Esophagus squamous epithelium (tissue), 5 donors: ENCODE measurements around the gene ENOX2. TPM values are rescaled to one million over a fixed set of nuclear protein-coding genes. Genes with fewer than 3 reads are reported as not detected.

Source experiments
- DNase-seq: peaks from one replicate; lab custom pipeline; 2025; lab: John Stamatoyannopoulos, UW
- H3K27ac ChIP-seq, 4 donors: fragments of 200-600 bp; sonication (generic); one replicate each; pipeline ENCODE4 v1.5.1; 2016 to 2019; ENCODE audit warnings: mild to moderate bottlenecking in 1 of 4
- H3K27me3 ChIP-seq, 4 donors: fragments of 200-600 bp; sonication (generic); 1 replicate in 3 of 4; 2 replicates in 1 of 4; pipeline versions ENCODE4 v1.5.1 to v1.6.0; 2017 to 2021; ENCODE audit warnings: antibody characterized with exemption in 1 of 4
- H3K36me3 ChIP-seq, 3 donors: fragments of 200-600 bp; sonication (generic); one replicate each; pipeline ENCODE4 v1.5.1; 2016 to 2019
- H3K4me1 ChIP-seq, 3 donors: fragments of 200-600 bp; sonication (generic); one replicate each; pipeline ENCODE4 v1.5.1; 2017 to 2019
- H3K4me3 ChIP-seq, 4 donors: fragments of 200-600 bp; sonication (generic); 1 replicate in 3 of 4; 2 replicates in 1 of 4; pipeline ENCODE4 v1.5.1; 2016 to 2019; ENCODE audit warnings: mild to moderate bottlenecking in 2 of 4, moderate library complexity in 1 of 4
- H3K9me3 ChIP-seq, 3 donors: fragments of 200-600 bp; sonication (generic); one replicate each; pipeline ENCODE4 v1.5.1; 2016 to 2019
- POLR2A ChIP-seq, 4 donors: fragments of 450-650 bp; IDR thresholded peaks; one replicate each; pipeline ENCODE4 v1.6.1; 2017; ENCODE audit warnings: antibody characterized with exemption in 4 of 4, mild to moderate bottlenecking in 4 of 4, moderate library complexity in 3 of 4
- WGBS, 2 donors: methylation state at CpG; one replicate each; pipeline ENCODE4 v1.1.5; 2018; 5-methylcytosine and 5-hydroxymethylcytosine counted together
- intact Hi-C: fragments of 100-400 bp; cut with DNase I; formaldehyde crosslinking; loops from one replicate; pipeline ENCODE4 v1.15.0; 2022
- total RNA-seq, 4 donors: library from RNA; depleted of rRNA; stranded (reverse); fragments of >200 nt; gene quantifications; one replicate each; pipeline ENCODE4 v1.1.0, GENCODE V29; 2016
- TF ChIP-seq, protein P1 (sequence below), 6 experiments: fragments of 450-650 bp in 4 of 6; fragments of 200-600 bp in 2 of 6; sonication (generic) in 2 of 6; IDR thresholded peaks; one replicate each; pipeline ENCODE4 v1.5.1; 2016 to 2019; ENCODE audit warnings: antibody characterized with exemption in 6 of 6, mild to moderate bottlenecking in 4 of 6, moderate library complexity in 4 of 6
- donor health status: DM: yes; HTN: yes; CAD: no.

ENOX2 gene
- total RNA-seq, 4 donors from 2014 or later, result 5.4 to 13.7 (median 11.4) TPM

DNA sequence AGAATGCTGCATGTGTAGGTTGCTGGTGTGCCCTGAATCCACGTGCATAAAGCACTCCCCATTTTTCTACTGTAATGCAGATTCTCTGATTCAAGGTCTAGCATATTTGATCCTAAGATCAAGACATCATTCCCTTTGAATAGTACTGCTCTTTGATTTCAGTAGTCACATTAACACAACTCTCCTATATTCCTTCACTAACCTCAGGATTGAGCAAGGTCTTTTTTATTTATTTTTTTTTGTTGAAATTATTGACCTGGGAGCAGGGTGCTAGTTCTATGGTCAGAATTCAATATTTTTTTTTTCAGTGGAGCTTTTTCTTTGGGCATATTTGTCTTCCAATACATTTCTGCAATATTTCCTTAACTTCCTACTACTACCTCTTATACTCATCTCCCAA, 255.5 kb downstream of the ENOX2 start:
- no peak for DNase-seq
- Histone ChIP-seq H3K27ac (no peak overlapping the region), H3K4me3 (no peak overlapping the region), H3K4me1 (no peaks in the 10 kb centered on the region), H3K27me3 (no peaks in the 10 kb centered on the region), H3K36me3 (peaks cover 0 to 17% (median 0%) of the 10 kb centered on the region in 3 donors), H3K9me3 (no peaks in the 10 kb centered on the region)
- TF ChIP-seq, protein P1, sequence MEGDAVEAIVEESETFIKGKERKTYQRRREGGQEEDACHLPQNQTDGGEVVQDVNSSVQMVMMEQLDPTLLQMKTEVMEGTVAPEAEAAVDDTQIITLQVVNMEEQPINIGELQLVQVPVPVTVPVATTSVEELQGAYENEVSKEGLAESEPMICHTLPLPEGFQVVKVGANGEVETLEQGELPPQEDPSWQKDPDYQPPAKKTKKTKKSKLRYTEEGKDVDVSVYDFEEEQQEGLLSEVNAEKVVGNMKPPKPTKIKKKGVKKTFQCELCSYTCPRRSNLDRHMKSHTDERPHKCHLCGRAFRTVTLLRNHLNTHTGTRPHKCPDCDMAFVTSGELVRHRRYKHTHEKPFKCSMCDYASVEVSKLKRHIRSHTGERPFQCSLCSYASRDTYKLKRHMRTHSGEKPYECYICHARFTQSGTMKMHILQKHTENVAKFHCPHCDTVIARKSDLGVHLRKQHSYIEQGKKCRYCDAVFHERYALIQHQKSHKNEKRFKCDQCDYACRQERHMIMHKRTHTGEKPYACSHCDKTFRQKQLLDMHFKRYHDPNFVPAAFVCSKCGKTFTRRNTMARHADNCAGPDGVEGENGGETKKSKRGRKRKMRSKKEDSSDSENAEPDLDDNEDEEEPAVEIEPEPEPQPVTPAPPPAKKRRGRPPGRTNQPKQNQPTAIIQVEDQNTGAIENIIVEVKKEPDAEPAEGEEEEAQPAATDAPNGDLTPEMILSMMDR (IDR thresholded peaks at IDR 0.05), result no peak
- no peak for TF ChIP-seq POLR2A (IDR thresholded peaks at IDR 0.05)
- WGBS, 2 donors, result 56 to 64% methylated on average over 1 of the region's 1 CpG
- intact Hi-C loops, result no loop called here

DNA sequence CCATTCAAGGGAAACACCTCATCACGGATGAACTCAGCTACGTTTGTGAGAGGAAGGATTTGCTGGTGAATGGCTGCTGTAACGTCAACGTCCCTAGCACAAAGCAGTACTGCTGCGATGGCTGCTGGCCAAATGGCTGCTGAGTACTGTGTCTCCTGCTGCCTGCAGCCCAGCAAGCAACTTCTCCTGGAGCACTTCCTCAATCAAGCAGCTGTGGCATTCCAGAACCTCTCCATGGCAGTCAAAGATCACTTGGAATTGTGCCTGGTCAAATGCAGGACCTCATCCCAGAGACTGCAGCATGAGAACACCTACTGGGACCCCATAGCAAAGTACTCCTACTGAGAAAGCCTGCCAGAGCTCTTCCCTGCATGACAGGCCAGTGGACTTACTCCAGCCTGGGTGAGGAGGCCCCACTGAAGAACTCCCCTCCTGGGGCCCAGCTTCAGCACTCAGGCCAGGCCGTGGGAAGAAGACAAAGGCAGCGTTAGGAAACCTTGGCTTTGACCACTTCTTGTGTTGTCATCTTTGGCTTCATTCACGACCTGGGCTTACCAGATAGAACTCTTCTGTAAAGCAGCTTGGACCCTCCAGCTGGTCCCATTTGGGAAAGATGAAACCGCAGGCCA, 256.9 kb downstream of the ENOX2 start:
- 46% methylated on average over 3 of the region's 9 CpGs; no CpG with 5 or more reads in 1 of the 2 donors for WGBS, 2 donors
- no peak for DNase-seq
- Histone ChIP-seq H3K4me3 (no peak overlapping the region), H3K27me3 (no peaks in the 10 kb centered on the region), H3K9me3 (no peaks in the 10 kb centered on the region), H3K27ac (no peak overlapping the region), H3K36me3 (peaks cover 0 to 17% (median 0%) of the 10 kb centered on the region in 3 donors), H3K4me1 (no peaks in the 10 kb centered on the region)
- TF ChIP-seq, protein P1 (IDR thresholded peaks at IDR 0.05), result no peak
- no peak for TF ChIP-seq POLR2A (IDR thresholded peaks at IDR 0.05)
- intact Hi-C loops, result no loop called here

DNA sequence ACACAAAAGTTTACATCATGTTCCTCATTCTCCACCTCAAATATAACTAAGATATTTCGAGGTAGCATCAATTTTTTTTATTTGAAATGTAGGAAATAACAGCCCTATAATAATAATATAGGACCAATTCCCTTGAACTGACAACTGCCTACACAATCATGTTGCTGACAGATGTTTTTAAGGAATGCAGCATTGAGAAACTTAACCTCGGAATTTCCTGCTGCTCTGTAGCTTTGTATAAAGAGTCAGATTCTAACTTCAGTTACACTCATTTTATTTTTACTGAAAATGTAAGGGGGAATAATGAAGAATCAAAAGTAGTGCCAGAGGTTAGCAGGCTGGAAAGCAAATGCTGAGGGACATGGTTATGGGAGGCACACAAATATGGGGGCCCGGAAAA, 265.4 kb downstream of the ENOX2 start:
- intact Hi-C loops, result no loop called here
- H3K4me1 ChIP-seq, result no peaks in the 10 kb centered on the region
- 70 to 74% methylated on average over 3 of the region's 3 CpGs for WGBS, 2 donors
- DNase-seq, result no peak
- H3K27me3 ChIP-seq, result no peaks in the 10 kb centered on the region
- H3K9me3 ChIP-seq, result no peaks in the 10 kb centered on the region
- H3K4me3 ChIP-seq, result no peak overlapping the region
- H3K36me3 ChIP-seq, result peaks cover 0 to 8% (median 0%) of the 10 kb centered on the region in 3 donors
- no peak overlapping the region for H3K27ac ChIP-seq
- TF ChIP-seq POLR2A (IDR thresholded peaks at IDR 0.05), result no peak
- TF ChIP-seq, protein P1 (IDR thresholded peaks at IDR 0.05), result no peak

DNA sequence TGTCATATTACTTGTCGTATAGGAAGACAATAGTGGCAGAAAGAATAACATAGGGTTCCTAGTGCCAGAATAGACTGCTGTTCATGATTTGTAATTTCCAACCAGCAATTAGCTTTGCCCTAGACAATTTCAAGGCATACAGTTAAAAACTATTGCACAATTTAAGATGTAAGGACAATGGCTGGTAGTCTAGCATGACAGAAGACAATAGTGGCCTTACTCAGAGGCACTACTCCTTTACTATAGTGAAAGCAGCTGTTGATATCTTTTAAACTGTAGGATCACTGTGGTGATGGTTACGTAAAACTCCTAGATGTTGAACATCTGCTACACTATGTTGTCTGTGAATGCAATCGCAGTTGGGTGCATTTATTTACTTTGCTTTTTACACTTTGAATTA, 266.7 kb downstream of the ENOX2 start:
- no peak overlapping the region for H3K4me3 ChIP-seq
- WGBS, 2 donors, result 84 to 86% methylated on average over 3 of the region's 3 CpGs
- H3K4me1 ChIP-seq, result no peaks in the 10 kb centered on the region
- TF ChIP-seq, protein P1 (IDR thresholded peaks at IDR 0.05), result no peak
- no peak for TF ChIP-seq POLR2A (IDR thresholded peaks at IDR 0.05)
- H3K36me3 ChIP-seq, result peaks cover 0 to 16% (median 0%) of the 10 kb centered on the region in 3 donors
- no peak for DNase-seq
- H3K27ac ChIP-seq, result no peak overlapping the region
- no peaks in the 10 kb centered on the region for H3K9me3 ChIP-seq
- H3K27me3 ChIP-seq, result no peaks in the 10 kb centered on the region
- intact Hi-C loops, result no loop called here

DNA sequence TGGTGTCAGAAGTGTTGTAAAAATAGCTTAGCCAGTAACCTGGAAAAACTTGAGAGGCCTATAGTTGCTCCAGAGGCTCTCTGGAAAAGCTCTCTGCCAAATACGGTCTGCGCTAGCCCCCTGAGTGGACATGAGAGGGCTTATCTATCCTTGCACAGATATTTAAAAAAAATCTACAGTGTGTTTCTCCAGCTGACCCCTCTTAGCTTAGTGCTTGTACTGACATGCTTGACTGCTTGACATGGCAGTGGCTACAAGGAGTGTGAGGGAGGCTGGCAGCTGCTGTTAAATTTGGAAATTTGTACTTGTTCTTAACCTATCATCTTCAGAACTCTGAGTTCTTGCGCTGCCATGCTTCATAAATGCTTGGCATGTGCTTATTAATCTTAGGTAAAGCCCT, 272.0 kb downstream of the ENOX2 start:
- no peak for DNase-seq
- intact Hi-C loops, result no loop called here
- Histone ChIP-seq H3K36me3 (peaks cover 0 to 43% (median 0%) of the 10 kb centered on the region in 3 donors), H3K27ac (no peak overlapping the region), H3K27me3 (no peaks in the 10 kb centered on the region), H3K9me3 (no peaks in the 10 kb centered on the region), H3K4me1 (no peaks in the 10 kb centered on the region), H3K4me3 (no peak overlapping the region)
- 90 to 100% methylated on average over 3 of the region's 3 CpGs for WGBS, 2 donors
- TF ChIP-seq, protein P1 (IDR thresholded peaks at IDR 0.05), result no peak
- no peak for TF ChIP-seq POLR2A (IDR thresholded peaks at IDR 0.05)
